VCaP (cell line): ENCODE data around the gene MEIS2.

ENCODE experiments used
- H3K27ac ChIP-seq: fragments of 450-650 bp; 2 replicates; pipeline ENCODE4 v1.5.1; 2017
- TF ChIP-seq, protein P1 (sequence below): fragments of 450-650 bp; conservative IDR thresholded peaks from 2 replicates; pipeline ENCODE4 v1.5.1; 2017; ENCODE audit warnings: mild to moderate bottlenecking, moderate library complexity

MEIS2 gene

DNA sequence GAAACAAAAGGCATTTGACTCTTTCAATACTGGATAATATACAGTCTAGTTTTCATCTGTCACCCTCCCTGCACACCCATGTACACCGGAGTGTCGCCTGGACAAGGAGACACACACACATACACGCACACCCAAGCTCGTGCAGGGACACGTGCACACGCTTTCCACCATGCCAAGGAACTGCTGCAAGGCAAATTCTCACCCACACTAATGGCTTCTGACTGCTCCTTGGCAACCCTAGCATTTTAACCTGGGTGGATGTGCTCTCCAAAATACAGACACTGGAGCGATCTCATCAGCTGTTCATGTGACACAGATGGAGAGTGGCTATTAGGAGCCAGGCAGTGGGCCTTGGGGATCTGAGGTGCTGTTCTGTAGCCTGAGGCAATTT is 61.6 kb downstream of the MEIS2 start:
- TF ChIP-seq, protein P1, sequence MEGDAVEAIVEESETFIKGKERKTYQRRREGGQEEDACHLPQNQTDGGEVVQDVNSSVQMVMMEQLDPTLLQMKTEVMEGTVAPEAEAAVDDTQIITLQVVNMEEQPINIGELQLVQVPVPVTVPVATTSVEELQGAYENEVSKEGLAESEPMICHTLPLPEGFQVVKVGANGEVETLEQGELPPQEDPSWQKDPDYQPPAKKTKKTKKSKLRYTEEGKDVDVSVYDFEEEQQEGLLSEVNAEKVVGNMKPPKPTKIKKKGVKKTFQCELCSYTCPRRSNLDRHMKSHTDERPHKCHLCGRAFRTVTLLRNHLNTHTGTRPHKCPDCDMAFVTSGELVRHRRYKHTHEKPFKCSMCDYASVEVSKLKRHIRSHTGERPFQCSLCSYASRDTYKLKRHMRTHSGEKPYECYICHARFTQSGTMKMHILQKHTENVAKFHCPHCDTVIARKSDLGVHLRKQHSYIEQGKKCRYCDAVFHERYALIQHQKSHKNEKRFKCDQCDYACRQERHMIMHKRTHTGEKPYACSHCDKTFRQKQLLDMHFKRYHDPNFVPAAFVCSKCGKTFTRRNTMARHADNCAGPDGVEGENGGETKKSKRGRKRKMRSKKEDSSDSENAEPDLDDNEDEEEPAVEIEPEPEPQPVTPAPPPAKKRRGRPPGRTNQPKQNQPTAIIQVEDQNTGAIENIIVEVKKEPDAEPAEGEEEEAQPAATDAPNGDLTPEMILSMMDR = no peak
- H3K27ac ChIP-seq = no peak overlapping the region

DNA sequence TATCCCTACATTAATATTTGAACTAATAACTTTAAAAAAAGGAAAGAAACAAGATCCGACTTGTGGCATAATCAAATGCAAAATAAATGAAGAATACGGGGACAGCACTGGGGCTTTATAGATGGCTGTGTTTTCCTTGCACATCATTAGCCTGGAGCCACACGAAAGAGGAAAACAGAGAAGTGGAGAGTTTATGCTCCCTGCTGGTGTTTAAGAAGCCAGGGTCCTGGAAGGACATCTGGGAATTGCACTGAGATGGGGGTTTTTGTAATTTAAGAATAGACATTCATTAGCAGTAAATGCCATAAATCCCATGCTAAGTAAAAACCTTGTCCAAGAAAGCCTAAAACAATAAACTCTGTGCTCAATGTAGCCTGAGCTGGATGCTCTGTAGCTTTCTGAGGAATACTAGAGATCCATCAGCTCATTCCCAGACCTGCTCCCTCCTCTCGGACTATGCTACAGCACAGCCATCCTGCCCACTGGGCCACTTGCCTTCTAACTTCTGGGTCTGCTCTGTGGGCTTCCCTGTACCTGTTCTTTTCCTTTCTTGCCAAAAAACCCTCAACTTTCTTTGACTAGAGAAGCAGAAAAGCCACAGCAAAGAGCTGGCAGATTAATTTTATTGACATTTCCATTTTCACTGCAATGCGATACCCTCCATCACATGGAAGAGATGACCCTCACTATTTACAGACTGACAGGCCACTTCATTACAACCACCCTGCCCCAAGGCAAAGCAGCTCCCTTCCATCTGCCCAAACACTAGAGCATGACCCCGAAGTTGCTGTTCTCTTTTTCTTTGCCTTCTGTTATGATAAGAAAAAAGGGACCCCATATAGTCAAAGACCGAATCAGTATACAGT is 62.3 kb downstream of the MEIS2 start:
- TF ChIP-seq, protein P1 = no peak
- H3K27ac ChIP-seq = no peak overlapping the region

DNA sequence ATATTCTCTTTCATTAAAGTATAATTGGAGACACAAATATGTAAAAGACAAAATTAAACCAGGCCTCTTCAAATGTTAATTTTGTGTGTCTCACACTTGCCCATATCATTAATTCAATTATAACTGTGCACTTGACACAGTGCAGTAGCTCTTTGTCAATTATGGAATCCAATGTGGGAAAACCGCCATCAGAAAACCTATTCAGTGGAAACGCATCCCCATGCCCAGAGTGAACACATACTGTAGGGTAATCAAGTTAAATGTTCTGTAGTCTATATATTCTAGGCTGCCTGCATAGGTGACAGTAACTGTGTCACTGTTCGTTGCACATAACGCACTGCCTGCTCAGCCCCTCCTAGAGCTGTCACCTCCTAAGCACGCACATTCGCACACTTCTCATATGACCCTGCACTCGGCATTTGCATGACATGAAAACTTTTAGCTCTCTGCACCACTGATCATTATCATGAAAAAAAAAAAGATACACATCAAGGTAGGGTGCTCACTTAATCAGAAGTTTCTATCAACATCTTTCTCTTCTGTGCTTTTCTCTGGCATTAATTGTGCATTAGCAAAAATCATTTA is 63.2 kb downstream of the MEIS2 start:
- no peak overlapping the region for H3K27ac ChIP-seq
- TF ChIP-seq, protein P1 = no peak

DNA sequence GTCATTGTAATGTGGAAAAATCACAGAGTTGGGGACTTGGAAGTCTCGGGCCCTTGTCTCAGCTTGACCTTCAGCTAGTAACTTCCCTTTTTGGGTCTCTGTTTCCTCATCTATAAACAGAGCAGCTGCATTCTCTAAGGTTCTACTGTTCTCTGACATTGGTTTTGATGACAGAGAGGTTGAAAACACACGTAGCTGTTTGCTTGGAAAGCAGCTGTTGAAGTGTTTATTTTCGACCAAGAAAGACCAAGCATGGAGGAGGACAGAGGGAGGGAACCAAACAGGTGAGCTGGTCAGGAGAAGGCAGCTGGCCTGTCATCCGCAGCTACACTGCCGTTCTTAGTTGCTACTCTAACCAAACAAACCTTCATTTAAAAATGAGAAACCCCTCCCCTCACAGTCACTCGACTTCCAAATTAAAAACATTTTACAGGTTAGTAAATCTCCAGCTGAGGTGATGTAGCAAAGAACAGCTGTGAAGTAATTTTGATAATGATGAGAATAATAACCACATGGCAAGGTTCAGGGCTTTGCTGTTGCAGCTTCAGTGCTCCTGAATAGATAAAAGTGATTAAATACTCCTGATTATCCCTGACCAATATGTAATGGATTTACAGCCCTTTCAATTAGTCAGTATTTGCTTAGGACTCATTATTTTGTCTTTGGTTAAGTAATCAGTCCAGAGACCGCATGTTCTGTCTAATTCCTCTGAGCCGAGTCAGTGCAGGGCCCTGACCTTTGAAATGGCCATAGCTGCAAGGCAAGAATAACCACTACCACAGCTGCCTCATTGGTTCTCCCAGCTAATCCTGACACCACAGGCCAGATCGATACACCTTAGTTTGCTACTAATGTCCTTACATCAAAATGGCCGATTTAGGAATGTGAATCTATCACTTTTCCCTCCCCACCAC is 65.3 kb downstream of the MEIS2 start:
- no peak overlapping the region for H3K27ac ChIP-seq

DNA sequence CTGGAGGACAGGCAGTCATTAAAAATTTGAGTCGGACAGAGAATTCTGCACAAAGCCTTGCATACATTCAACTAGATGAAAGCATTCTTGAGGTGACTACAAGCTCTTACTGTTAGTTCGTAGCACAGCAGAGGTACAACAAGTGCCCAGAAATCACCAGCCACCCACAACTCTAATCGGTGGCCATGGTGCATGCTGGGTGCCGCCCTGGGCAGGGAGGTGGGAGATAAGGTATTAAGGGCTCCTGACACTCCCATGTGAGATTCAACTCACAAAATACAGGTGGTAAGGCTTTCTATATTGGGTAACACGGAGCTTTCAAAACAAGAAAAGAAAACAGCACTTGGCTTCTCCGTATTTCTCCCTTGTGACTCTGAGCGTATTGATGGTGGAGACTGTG is 66.0 kb downstream of the MEIS2 start:
- TF ChIP-seq, protein P1 = no peak
- H3K27ac ChIP-seq = no peak overlapping the region

More for the DNA sequence above, 65.3 kb downstream of the MEIS2 start:
- TF ChIP-seq, protein P1 = no peak

DNA sequence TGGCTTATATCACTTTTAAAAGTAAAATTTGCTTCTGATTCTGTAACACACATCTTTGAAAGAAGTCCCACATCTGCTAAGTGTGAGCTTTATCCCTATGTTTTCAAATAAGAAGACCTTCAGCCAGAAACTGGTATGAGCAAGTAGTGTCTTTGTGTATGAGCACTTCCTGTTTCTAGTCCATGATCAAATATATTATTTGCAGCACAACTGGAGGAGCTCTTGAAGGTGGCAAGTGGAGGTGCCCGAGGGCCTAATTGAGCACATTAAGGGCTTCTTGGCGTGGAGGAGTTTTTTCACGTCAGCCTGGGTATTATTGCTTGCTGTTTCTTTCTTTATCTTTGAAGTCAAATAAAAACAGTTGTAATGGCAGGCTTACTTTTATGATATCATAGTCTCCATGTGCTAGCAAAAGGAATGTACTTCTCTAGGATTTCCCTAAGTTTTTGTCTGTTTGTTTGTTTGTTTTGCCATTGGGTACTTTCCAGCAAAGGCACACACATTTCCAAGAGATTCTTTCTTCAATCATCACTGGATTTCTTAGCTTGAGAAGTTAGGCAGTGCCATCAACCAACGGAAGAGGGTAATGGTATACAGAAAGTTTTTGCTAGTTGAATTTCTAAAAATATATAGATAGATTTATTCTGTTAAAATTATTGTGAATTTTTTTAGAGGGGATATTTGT is 68.1 kb downstream of the MEIS2 start:
- no peak overlapping the region for H3K27ac ChIP-seq
- TF ChIP-seq, protein P1 = no peak

DNA sequence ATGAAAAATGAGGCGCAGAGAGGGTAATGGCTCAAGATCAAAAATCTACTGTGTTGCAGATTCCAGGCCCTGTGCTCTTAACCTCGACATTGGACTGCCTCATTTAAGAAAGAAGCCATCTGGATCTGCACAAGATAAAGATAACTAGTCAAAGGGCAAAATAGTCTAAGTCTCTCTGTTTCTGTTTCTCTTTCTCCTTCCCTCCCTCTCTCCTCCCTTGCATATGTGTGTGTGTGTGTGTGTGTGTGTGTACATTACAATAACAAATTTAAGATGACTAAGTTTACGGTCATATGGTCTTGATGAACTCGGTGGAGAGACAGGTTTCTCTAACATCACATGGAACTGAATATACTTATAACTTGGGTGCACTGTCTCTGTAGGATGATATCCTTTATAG is 69.2 kb downstream of the MEIS2 start:
- no peak overlapping the region for H3K27ac ChIP-seq

More for the DNA sequence above, 69.2 kb downstream of the MEIS2 start:
- TF ChIP-seq, protein P1 = no peak
